GM19193 (cell line): ENCODE results near the gene CYP26A1.

Experiments
- POLR2A ChIP-seq: IDR thresholded peaks from 4 replicates; pipeline ENCODE4 v1.6.1; 2011; ENCODE audit not compliant: insufficient read depth, insufficient read length; ENCODE audit errors: extremely low read depth

The CYP26A1 gene

GRCh38 chr10:93061594-93062513 is 11.8 kb upstream of the CYP26A1 start:
- no peak for TF ChIP-seq POLR2A

- no peak for TF ChIP-seq POLR2A
These were observed 11.1 kb upstream of the CYP26A1 start for GRCh38 chr10:93062514-93063143.

GRCh38 chr10:93063144-93063976 is 10.3 kb upstream of the CYP26A1 start:
- TF ChIP-seq POLR2A = no peak

- TF ChIP-seq POLR2A = no peak
These were observed 9.6 kb upstream of the CYP26A1 start for GRCh38 chr10:93063977-93064660.

GRCh38 chr10:93064874-93065660 is 8.6 kb upstream of the CYP26A1 start:
- TF ChIP-seq POLR2A = no peak

GRCh38 chr10:93065675-93066543 is 7.8 kb upstream of the CYP26A1 start:
- TF ChIP-seq POLR2A = no peak

- TF ChIP-seq POLR2A = no peak
These were observed 7.2 kb upstream of the CYP26A1 start for GRCh38 chr10:93066544-93066913.

- no peak for TF ChIP-seq POLR2A
These were observed 6.0 kb upstream of the CYP26A1 start for GRCh38 chr10:93067443-93068365.

- TF ChIP-seq POLR2A = no peak
These were observed 5.1 kb upstream of the CYP26A1 start for GRCh38 chr10:93068411-93069244.

- TF ChIP-seq POLR2A = no peak
These were observed 4.5 kb upstream of the CYP26A1 start for GRCh38 chr10:93069245-93069561.
